ENCODE results near the gene FGF2. TPM values are rescaled to one million over a fixed set of nuclear protein-coding genes. Genes with fewer than 3 reads are reported as not detected.

The FGF2 gene
- total RNA-seq, 1 experiment from 2014 or later, result not detected

- H4K20me1 ChIP-seq (ENCODE audit: insufficient read depth, low read depth, low read length), result no peaks in the 10 kb centered on the region
- H3K79me2 ChIP-seq (ENCODE audit: low read length), result peaks cover 19% of the 10 kb centered on the region
- no peaks in the 10 kb centered on the region for H3K9me3 ChIP-seq (ENCODE audit: low read length)
- no peak overlapping the region for H2AFZ ChIP-seq (ENCODE audit: low read length)
- H3K4me1 ChIP-seq (ENCODE audit: low read length), result peaks cover 10% of the 10 kb centered on the region
- no peaks in the 10 kb centered on the region for H3K27me3 ChIP-seq (ENCODE audit: low read length)
- H3K36me3 ChIP-seq (ENCODE audit: insufficient read depth, low read length), result no peaks in the 10 kb centered on the region
- H3K27ac ChIP-seq (ENCODE audit: low read length), result no peak overlapping the region
- H3K4me3 ChIP-seq (ENCODE audit: low read length), result no peak overlapping the region
- no peaks in the 10 kb centered on the region for H3K9me2 ChIP-seq (replicated peaks; ENCODE audit: insufficient read depth, low read length)
- H3K4me2 ChIP-seq (ENCODE audit: low read depth, low read length, poor library complexity, severe bottlenecking), result no peak overlapping the region
- DNase-seq, result no peak
- H3K9ac ChIP-seq (ENCODE audit: low read length), result no peak overlapping the region
Observed at GRCh38 chr4:122917731-122918130, 91.1 kb downstream of the FGF2 start.

- H2AFZ ChIP-seq (ENCODE audit: low read length), result no peak overlapping the region
- H3K36me3 ChIP-seq (ENCODE audit: insufficient read depth, low read length), result no peaks in the 10 kb centered on the region
- no peaks in the 10 kb centered on the region for H3K9me3 ChIP-seq (ENCODE audit: low read length)
- peaks cover 25% of the 10 kb centered on the region for H3K4me1 ChIP-seq (ENCODE audit: low read length)
- no peaks in the 10 kb centered on the region for H4K20me1 ChIP-seq (ENCODE audit: insufficient read depth, low read depth, low read length)
- DNase-seq, result no peak
- no peaks in the 10 kb centered on the region for H3K27me3 ChIP-seq (ENCODE audit: low read length)
- H3K4me2 ChIP-seq (ENCODE audit: low read depth, low read length, poor library complexity, severe bottlenecking), result peak overlapping the region; percentile 95
- H3K4me3 ChIP-seq (ENCODE audit: low read length), result no peak overlapping the region
- no peaks in the 10 kb centered on the region for H3K9me2 ChIP-seq (replicated peaks; ENCODE audit: insufficient read depth, low read length)
- no peak overlapping the region for H3K9ac ChIP-seq (ENCODE audit: low read length)
- H3K79me2 ChIP-seq (ENCODE audit: low read length), result peaks cover 42% of the 10 kb centered on the region
- no peak overlapping the region for H3K27ac ChIP-seq (ENCODE audit: low read length)
Observed at GRCh38 chr4:122920473-122920872, 93.8 kb downstream of the FGF2 start.

- peak overlapping the region; percentile 97 for H3K4me3 ChIP-seq (ENCODE audit: low read length)
- peaks cover 34% of the 10 kb centered on the region for H3K4me1 ChIP-seq (ENCODE audit: low read length)
- no peaks in the 10 kb centered on the region for H3K36me3 ChIP-seq (ENCODE audit: insufficient read depth, low read length)
- H3K9ac ChIP-seq (ENCODE audit: low read length), result peak overlapping the region; percentile 89
- no peaks in the 10 kb centered on the region for H3K9me2 ChIP-seq (replicated peaks; ENCODE audit: insufficient read depth, low read length)
- no peak for DNase-seq
- H3K27me3 ChIP-seq (ENCODE audit: low read length), result no peaks in the 10 kb centered on the region
- no peak overlapping the region for H2AFZ ChIP-seq (ENCODE audit: low read length)
- no peak overlapping the region for H3K27ac ChIP-seq (ENCODE audit: low read length)
- H3K4me2 ChIP-seq (ENCODE audit: low read depth, low read length, poor library complexity, severe bottlenecking), result peak overlapping the region; percentile 95
- H4K20me1 ChIP-seq (ENCODE audit: insufficient read depth, low read depth, low read length), result no peaks in the 10 kb centered on the region
- H3K9me3 ChIP-seq (ENCODE audit: low read length), result no peaks in the 10 kb centered on the region
- H3K79me2 ChIP-seq (ENCODE audit: low read length), result peaks cover 50% of the 10 kb centered on the region
Observed at GRCh38 chr4:122921300-122921699, 94.7 kb downstream of the FGF2 start.

GRCh38 chr4:122921971-122922876 is 95.6 kb downstream of the FGF2 start, which contains the start of gene NUDT6:
Gene NUDT6 (minus strand): TSS chr4:122922597. CDS start chr4:122922572, 25 bp downstream.
- H3K9me2 ChIP-seq (replicated peaks; ENCODE audit: insufficient read depth, low read length), result no peaks in the 10 kb centered on the region
- H3K4me2 ChIP-seq (ENCODE audit: low read depth, low read length, poor library complexity, severe bottlenecking), result peak within 1 kb of the TSS; percentile 95
- peak; percentile 81 for DNase-seq
- no peaks in the 10 kb centered on the region for H3K36me3 ChIP-seq (ENCODE audit: insufficient read depth, low read length)
- peak within 1 kb of the TSS; percentile 87 for H3K27ac ChIP-seq (ENCODE audit: low read length)
- no peaks in the 10 kb centered on the region for H3K27me3 ChIP-seq (ENCODE audit: low read length)
- H3K9me3 ChIP-seq (ENCODE audit: low read length), result no peaks in the 10 kb centered on the region
- H4K20me1 ChIP-seq (ENCODE audit: insufficient read depth, low read depth, low read length), result no peaks in the 10 kb centered on the region
- H3K4me3 ChIP-seq (ENCODE audit: low read length), result peak within 1 kb of the TSS; percentile 97
- H2AFZ ChIP-seq (ENCODE audit: low read length), result peak within 1 kb of the TSS; percentile 94
- peak within 1 kb of the TSS; percentile 89 for H3K9ac ChIP-seq (ENCODE audit: low read length)
- peaks cover 39% of the 10 kb centered on the region for H3K4me1 ChIP-seq (ENCODE audit: low read length)
- H3K79me2 ChIP-seq (ENCODE audit: low read length), result peaks cover 59% of the 10 kb centered on the region

GRCh38 chr4:122922877-122923511 is 96.4 kb downstream of the FGF2 start:
- H3K4me1 ChIP-seq (ENCODE audit: low read length), result peaks cover 39% of the 10 kb centered on the region
- H3K9me2 ChIP-seq (replicated peaks; ENCODE audit: insufficient read depth, low read length), result no peaks in the 10 kb centered on the region
- no peaks in the 10 kb centered on the region for H3K9me3 ChIP-seq (ENCODE audit: low read length)
- no peaks in the 10 kb centered on the region for H3K27me3 ChIP-seq (ENCODE audit: low read length)
- peak; percentile 96 for DNase-seq
- peak overlapping the region; percentile 89 for H3K9ac ChIP-seq (ENCODE audit: low read length)
- H4K20me1 ChIP-seq (ENCODE audit: insufficient read depth, low read depth, low read length), result no peaks in the 10 kb centered on the region
- H3K4me3 ChIP-seq (ENCODE audit: low read length), result peak overlapping the region; percentile 97
- H3K79me2 ChIP-seq (ENCODE audit: low read length), result peaks cover 67% of the 10 kb centered on the region
- H3K27ac ChIP-seq (ENCODE audit: low read length), result peak overlapping the region; percentile 87
- peak overlapping the region; percentile 95 for H3K4me2 ChIP-seq (ENCODE audit: low read depth, low read length, poor library complexity, severe bottlenecking)
- peak overlapping the region; percentile 94 for H2AFZ ChIP-seq (ENCODE audit: low read length)
- 0 out of 2 replicates have a peak, but pooled peaks cover 3% of the 10 kb centered on the region for H3K36me3 ChIP-seq (ENCODE audit: insufficient read depth, low read length)

GRCh38 chr4:122928930-122929329 is 102.3 kb downstream of the FGF2 start:
- H3K79me2 ChIP-seq (ENCODE audit: low read length), result peaks cover 50% of the 10 kb centered on the region
- H3K36me3 ChIP-seq (ENCODE audit: insufficient read depth, low read length), result peaks cover 29% of the 10 kb centered on the region; the same call in 1 of the 2 replicates
- H2AFZ ChIP-seq (ENCODE audit: low read length), result no peak overlapping the region
- no peaks in the 10 kb centered on the region for H3K9me2 ChIP-seq (replicated peaks; ENCODE audit: insufficient read depth, low read length)
- no peaks in the 10 kb centered on the region for H4K20me1 ChIP-seq (ENCODE audit: insufficient read depth, low read depth, low read length)
- H3K4me1 ChIP-seq (ENCODE audit: low read length), result peaks cover 28% of the 10 kb centered on the region
- H3K9me3 ChIP-seq (ENCODE audit: low read length), result no peaks in the 10 kb centered on the region
- H3K4me2 ChIP-seq (ENCODE audit: low read depth, low read length, poor library complexity, severe bottlenecking), result no peak overlapping the region
- DNase-seq, result no peak
- no peak overlapping the region for H3K4me3 ChIP-seq (ENCODE audit: low read length)
- H3K27me3 ChIP-seq (ENCODE audit: low read length), result no peaks in the 10 kb centered on the region
- H3K9ac ChIP-seq (ENCODE audit: low read length), result no peak overlapping the region
- no peak overlapping the region for H3K27ac ChIP-seq (ENCODE audit: low read length)

GRCh38 chr4:122930862-122931261 is 104.2 kb downstream of the FGF2 start:
- Histone ChIP-seq H3K9ac (ENCODE audit: low read length) (no peak overlapping the region), H3K36me3 (ENCODE audit: insufficient read depth, low read length) (peaks cover 44% of the 10 kb centered on the region), H3K27me3 (ENCODE audit: low read length) (no peaks in the 10 kb centered on the region), H3K9me3 (ENCODE audit: low read length) (no peaks in the 10 kb centered on the region), H3K4me3 (ENCODE audit: low read length) (no peak overlapping the region), H3K9me2 (replicated peaks; ENCODE audit: insufficient read depth, low read length) (no peaks in the 10 kb centered on the region), H2AFZ (ENCODE audit: low read length) (no peak overlapping the region), H3K4me2 (ENCODE audit: low read depth, low read length, poor library complexity, severe bottlenecking) (no peak overlapping the region), H4K20me1 (ENCODE audit: insufficient read depth, low read depth, low read length) (no peaks in the 10 kb centered on the region), H3K4me1 (ENCODE audit: low read length) (peaks cover 10% of the 10 kb centered on the region), H3K27ac (ENCODE audit: low read length) (no peak overlapping the region), H3K79me2 (ENCODE audit: low read length) (peaks cover 41% of the 10 kb centered on the region)
- DNase-seq, result peak; percentile 74

- Histone ChIP-seq H3K4me1 (ENCODE audit: low read length) (no peaks in the 10 kb centered on the region), H3K79me2 (ENCODE audit: low read length) (peaks cover 22% of the 10 kb centered on the region), H3K36me3 (ENCODE audit: insufficient read depth, low read length) (peaks cover 50% of the 10 kb centered on the region), H3K9me2 (replicated peaks; ENCODE audit: insufficient read depth, low read length) (no peaks in the 10 kb centered on the region), H4K20me1 (ENCODE audit: insufficient read depth, low read depth, low read length) (no peaks in the 10 kb centered on the region), H2AFZ (ENCODE audit: low read length) (no peak overlapping the region), H3K9me3 (ENCODE audit: low read length) (no peaks in the 10 kb centered on the region), H3K4me2 (ENCODE audit: low read depth, low read length, poor library complexity, severe bottlenecking) (no peak overlapping the region), H3K4me3 (ENCODE audit: low read length) (no peak overlapping the region), H3K9ac (ENCODE audit: low read length) (no peak overlapping the region), H3K27ac (ENCODE audit: low read length) (no peak overlapping the region), H3K27me3 (ENCODE audit: low read length) (no peaks in the 10 kb centered on the region)
- DNase-seq, result no peak
Observed at GRCh38 chr4:122932763-122933162, 106.1 kb downstream of the FGF2 start.
